Glomerular endothelial cell (primary cell): ENCODE results near the gene PLXDC2. TPM values are rescaled to one million over a fixed set of nuclear protein-coding genes. Genes with fewer than 3 reads are reported as not detected.

Source experiments
- DNase-seq: peaks from one replicate; pipeline ENCODE4 v3.0.0-alpha.2; 2011; ENCODE audit warnings: low read depth, low spot score; ENCODE audit errors: extremely low read depth
- total RNA-seq: library from RNA; depleted of rRNA; stranded (reverse); fragments of >200 nt; gene quantifications from 2 replicates; pipeline ENCODE4 v1.2.3, GENCODE V29; 2015

The PLXDC2 gene
- total RNA-seq, 1 donor from 2014 or later = 0.82 TPM

- no peak for DNase-seq
Observed at GRCh38 chr10:19815036-19815730, 1.0 kb upstream of the PLXDC2 start.

DNA sequence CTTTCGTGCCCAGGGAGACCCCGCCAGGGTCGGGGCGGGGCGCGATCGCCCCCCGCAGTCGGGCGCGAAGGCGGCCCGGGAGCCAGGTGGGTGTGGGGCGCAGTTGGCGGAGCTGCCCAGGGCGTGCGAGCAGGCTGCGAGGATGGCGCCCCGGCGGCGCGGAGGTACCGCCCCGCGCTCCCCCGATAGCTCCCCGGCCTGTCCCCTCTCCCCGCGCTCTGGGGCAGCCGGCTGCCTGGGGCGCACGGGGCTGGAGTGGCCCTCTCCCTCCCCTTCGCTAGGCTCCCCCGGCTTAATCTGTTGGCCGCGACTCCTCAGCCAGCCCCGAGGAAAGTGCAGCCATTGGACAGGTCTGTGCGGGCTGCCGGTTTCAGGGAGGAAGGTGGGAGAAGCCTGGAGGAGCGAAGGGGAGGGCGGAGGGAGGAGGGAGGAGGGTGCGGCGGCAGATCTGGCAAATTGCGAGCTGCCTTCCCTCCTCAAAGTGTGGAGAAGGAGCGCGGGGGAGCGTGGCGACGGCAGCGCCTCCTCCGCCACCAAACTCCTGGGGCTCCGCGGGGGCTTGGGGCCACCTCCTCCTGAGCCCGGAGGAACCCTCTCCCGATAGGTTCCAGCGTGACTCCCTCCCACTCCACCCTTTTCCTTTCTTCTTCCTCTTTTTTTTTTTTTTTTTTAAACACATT, 361 bp upstream of the PLXDC2 start:
- no peak for DNase-seq

- no peak for DNase-seq
Observed at GRCh38 chr10:19817231-19817933, 1.1 kb downstream of the PLXDC2 start.

GRCh38 chr10:19818876-19819275, 2.6 kb downstream of the PLXDC2 start:
- DNase-seq = no peak

DNA sequence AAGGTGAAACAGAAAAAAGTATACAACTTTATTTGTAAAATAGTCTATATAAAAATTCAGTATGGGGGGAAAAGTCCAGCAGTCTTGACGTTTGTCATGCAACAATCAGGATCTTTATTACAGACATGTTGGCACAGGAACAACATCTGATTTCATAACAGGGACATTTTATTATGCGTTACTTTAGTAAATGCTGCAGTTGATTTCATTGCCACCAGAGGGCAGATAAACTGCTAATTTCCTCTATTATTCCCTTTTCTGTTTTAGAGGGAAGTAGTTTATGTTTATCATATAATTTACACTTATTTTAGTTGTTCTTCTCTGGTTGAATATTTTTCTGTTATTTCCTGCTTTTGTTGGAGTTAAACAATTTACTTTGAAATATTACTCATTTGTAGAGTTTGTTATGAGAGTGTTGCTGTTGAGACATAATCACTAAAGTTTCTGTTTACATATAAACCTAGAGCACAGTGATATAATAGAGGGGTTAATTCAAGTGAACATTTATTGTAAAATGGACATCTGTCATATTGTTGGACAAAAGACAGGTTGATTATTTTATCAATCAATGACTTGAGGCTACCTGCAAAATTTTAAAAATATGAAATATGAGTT, 3.3 kb downstream of the PLXDC2 start:
- no peak for DNase-seq

DNA sequence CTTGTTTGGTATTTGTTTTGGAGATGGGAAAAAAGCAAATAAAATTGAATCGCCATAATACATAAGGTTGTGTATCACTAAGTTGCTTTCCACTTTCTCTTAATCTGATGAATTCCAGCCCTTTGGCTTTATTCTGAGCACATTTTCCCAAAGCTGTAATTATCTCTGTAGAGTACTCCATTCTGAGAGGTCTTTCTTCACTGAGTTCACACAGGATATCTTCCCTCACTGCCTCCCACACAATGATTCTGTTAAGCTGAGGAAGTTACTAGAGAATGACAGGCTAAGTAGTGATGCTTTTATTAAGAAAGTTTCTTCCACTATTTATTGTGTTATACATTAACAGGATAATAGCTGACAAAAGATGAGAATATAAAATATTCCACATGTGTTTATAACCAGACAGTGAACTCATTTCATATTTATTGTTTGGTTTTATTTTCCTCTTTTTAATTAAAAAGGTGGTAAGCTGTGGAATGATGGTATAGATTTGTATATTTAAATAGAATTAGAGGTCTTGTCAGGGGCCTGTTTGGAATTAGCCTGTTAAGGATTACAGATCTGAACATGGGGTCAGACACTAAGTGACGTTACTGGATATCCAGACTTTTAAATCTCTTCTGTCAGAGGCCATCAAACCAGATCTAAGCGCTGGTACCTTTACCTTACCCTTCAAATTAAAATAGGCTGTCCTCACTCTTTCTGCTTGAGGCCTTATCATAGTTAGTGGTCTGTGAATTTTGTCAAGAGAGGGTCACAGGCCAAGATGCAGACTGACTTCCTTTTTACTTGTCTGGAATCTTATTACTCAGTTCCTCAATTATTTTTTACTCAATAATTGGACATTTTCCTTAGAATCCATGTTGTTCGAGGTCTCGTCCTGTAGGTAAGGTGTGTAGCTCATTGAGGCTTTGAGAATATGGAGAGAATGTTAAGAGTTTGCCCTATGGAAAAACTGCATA, 8.4 kb downstream of the PLXDC2 start:
- no peak for DNase-seq

GRCh38 chr10:19825700-19826099, 9.5 kb downstream of the PLXDC2 start:
- DNase-seq = no peak

DNA sequence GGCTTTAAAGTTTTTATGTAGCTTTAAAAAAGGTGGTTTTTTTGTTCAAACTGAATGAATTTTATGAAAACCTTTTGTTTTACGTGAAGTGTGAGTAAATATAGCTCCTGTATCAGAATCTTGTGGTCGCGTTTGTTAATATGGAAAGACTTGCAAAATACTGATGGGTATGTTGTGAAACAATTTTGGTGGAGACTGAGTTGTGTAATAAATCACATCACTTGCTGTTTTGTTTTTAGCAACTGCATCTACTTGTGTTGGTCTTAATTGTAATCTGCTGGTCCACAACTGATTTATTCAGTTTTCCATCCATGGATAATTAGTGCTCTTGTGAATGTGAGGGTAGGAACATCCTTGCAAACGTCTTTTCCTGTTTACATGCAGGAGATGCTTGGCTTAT, 10.5 kb downstream of the PLXDC2 start:
- DNase-seq = no peak

DNA sequence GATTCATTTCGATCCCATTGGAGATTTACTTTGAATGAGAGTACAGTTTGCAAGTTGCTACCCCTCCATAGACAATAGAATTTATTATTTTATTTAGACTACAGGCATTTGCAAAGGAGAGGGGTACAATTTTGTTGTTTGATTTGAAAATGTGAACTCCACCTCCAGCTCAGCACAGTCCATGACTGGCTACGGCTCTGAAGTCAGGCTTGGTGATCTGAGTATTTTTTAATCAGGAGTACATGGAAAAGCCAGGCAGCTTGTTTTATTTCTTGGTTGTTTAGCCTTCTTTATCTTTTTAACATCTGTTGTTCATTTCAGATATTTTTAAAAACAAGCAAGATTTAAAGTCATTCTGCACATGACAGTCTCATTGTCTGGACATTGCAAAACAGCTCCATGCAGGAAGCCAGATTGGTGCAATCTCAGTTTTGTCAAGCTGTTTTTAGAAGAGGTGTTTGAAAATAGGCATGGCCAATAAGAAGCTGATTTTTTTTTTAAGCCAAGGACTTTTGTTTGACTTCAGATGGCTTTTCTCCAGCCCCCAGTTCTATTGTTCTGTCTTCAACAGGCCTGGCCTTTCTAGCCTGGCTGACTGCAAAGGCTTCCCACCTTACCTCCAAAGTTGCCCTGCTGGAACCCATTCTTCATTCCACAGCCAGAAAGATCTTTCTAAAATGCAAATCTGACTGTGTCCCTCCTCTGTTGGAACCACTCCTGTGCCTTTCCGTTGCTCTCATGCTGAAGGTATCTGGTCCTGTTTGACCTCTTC, 12.2 kb downstream of the PLXDC2 start:
- DNase-seq = no peak

DNA sequence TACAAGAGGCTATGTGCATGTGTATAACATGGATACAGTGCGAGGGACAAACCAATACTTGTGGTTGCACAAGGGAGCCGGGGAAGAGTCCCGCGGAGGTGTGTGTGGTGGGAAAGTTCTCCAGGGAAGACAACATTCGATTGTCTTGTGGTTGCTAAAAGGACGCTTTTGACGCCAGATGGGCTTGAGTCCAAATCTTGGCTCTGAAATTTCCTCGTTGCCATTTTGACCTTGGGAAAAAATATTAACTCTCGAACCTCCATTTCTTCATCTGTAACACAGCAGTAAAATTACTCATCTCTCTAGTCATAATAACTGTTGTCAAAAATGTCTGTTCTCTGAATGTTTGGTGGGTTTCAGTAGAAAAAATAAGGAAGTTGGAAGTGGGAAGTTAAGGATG, 16.5 kb downstream of the PLXDC2 start:
- DNase-seq = no peak

- DNase-seq = no peak
Observed at GRCh38 chr10:19833170-19833824, 17.1 kb downstream of the PLXDC2 start.

- no peak for DNase-seq
Observed at GRCh38 chr10:19835952-19836351, 19.7 kb downstream of the PLXDC2 start.

- no peak for DNase-seq
Observed at GRCh38 chr10:19839090-19839489, 22.9 kb downstream of the PLXDC2 start.

DNA sequence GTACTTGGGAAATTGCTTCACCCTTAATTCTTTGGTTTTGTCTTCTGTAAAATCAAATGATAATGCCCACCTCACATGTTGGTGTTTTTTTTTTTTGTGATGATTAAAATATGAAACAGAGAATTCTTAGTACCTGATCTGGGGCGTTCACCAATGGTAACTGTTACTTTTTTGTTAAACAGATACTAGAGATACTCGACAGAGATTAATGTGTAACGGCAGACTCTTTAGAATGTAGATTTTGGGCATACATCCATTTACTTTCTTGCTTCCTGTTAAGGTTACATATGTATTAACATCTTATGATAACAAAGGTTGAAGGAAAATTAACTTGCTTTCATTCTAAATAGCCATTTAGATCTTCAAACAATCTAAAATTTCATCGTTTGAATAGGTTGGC, 23.3 kb downstream of the PLXDC2 start:
- DNase-seq = no peak

- DNase-seq = no peak
Observed at GRCh38 chr10:19840776-19841175, 24.5 kb downstream of the PLXDC2 start.

GRCh38 chr10:19843487-19843886, 27.3 kb downstream of the PLXDC2 start:
- DNase-seq = no peak

GRCh38 chr10:19845503-19846368, 29.5 kb downstream of the PLXDC2 start:
- DNase-seq = no peak

GRCh38 chr10:19847321-19847720, 31.1 kb downstream of the PLXDC2 start:
- DNase-seq = no peak
